Fibroblast of skin of back (primary cell): ENCODE results near the gene PKN2. TPM values are rescaled to one million over a fixed set of nuclear protein-coding genes. Genes with fewer than 3 reads are reported as not detected.
A peak's percentile ranks its signal among the peaks of the same experiment; 100 is the strongest.

Experiments used
- DNase-seq: peaks from one replicate; pipeline ENCODE4 v3.0.0-alpha.2; 2013
- polyA plus RNA-seq, 2 experiments: library from polyadenylated mRNA; unstranded; fragments of 120-200 nt; gene quantifications; one replicate each; pipeline ENCODE4 v1.2.1, GENCODE V29; 2013; ENCODE audit not compliant: insufficient read length in 2 of 2

Gene PKN2
- polyA plus RNA-seq (2013, experiment 1 of 2; ENCODE audit: insufficient read length) = 18.7 TPM
- polyA plus RNA-seq (2013, experiment 2 of 2; ENCODE audit: insufficient read length) = 23.3 TPM

DNA sequence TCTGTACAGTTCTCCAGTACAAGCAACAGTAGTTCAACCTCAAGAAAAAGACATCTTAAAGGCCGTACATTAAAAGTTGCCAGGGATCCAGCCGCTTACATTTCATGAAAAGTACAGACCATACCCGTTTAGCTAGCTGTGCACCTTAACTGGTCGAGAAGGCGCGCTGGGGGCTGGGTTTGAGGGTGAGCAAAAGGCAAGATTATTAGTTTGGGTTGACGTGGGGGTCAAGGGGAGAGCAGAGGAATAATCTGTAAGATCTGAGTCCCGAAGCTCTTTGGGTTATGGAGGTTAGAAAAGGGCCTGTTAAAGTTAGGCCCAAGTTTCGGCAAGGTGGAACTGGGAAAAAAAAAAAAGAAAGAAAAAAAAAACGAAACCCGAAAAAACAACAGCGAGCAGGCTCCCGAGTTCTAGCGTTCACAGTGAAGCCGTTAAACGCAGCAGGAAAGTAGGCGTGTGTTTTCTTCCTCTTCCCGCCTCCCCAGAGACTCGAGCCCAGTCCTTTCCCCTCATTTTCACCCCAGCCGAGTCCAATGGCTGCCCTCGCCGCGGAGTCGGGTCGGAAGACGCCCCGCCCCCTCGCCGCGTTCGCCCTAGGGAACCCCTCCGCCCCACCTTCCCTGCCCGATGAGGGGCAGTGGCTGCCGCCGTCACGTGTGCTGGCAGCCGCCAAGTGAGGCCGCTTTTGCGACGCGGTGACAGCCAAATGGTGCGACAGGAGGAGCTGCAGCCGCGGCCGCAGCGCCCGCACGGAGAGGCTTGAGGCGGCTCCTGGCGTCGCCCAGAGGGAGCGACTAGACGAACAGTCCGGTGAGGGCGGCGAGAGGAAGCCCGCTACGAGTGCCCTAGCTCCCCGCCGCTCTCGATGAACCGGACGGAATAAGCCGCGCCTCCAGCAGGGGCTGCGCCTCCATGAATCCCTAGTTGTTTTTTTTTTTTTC lies at the start of gene PKN2:
Gene PKN2, plus strand, starts transcription at position 733 of the 941 bp plus-strand sequence. CDS start 308 bp downstream, outside the sequence.
- DNase-seq = peak; percentile 99

DNA sequence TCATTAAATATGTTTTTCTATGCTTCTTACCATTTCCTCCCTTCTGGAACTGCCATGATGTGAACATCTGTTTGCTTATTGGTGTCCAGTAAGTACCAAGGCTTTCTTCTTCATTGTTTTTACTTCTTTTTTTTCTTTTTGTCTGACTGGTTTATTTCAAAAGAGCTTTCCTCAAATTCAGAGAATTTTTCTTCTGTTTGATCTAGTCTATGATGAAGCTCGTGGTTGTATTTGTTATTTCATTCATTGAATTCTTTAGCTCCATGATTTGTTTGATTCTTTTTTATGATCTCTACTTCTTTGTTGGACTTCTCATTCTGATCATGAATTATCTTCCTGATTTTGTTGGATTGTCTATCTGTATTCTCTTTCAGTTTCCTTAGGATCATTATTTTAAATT lies 49.5 kb upstream of the PKN2 start:
- no peak for DNase-seq

DNA sequence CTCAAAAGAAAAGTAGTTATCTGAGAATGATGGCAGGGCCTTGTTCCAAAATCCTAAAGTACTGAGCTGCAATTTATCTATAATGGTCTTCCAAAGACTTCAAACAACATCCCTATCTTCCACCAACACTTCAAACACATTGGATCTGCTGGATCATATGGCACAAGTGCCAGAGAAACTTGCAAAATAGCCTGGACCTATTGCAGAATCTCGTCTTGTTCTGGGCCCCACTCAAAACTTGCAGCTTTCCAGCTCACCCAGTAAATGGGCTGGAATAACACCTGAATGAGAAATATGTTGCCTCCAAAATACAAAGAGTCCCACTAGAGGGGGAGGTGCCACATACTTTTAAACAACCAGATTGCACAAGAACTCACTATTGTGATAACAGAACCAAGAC lies 44.0 kb upstream of the PKN2 start:
- no peak for DNase-seq

DNA sequence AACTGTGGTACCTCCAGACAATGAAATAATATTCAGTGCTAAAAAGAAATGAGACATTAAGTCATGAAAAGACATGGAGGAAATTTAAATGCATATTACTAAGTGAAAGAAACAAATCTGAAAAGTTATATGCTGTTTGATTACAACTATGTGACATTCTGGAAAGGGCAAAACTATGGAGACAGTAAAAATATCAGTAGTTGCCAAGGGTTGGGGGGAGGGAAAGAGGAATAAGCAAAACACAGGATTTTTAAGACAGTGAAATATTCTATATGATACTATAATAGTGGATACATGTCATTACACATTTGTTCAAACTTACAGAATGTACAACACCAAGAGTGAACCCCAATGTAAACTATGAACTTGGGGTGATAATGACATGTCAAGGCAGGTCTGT lies 38.2 kb upstream of the PKN2 start:
- DNase-seq = no peak

DNA sequence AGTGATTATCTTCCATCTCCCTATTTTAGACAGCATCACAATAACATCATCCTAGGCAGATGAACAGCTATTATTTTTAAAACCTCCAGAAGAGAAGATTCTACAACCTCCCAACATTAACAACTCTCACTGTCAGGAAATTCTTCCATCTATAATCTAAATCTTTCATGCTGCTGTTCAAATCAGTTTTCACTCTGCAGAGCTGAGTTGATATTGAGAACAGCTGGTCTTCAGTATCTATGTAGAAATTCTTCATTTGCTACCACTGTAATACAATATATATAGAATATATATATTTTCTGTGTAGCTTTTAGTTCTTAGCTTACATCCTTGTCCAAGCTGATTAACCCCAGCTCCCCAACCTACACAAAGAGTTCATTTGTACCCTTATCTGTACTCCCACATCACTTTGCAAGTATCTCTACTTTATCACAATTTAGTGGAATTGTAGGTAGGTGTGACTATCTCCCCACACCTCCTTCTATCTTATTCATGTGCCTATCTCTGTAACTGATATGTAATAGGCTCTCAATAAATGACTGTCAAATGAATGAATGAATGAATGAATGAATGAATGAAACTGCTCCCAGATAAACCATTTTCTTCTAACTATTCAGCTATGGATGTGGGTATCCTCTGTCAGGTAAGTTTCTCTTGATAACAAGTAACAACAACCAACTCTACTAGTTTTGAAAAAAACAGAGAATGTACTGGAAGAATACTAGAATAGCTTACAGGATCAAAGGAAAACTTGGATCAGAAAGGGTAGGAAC lies 37.4 kb upstream of the PKN2 start:
- no peak for DNase-seq

DNA sequence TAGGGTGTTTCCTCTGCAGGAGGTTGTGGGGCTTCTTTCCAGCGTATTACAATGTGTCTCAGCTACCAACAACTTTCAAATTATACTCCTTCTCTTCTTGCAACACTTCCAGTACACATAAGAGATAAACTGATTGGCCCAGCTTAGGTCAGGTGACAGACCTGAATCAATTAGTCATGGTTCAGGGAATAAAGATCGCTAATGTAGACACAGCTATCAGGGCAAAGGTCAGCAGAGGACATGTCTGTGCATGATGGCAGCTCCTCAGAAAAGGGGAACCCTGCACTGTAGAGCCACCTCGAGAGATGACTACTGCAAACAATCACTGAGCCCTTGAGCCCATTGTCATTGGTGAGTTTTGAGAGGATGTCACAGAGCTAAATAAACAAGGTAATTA lies 36.8 kb upstream of the PKN2 start:
- no peak for DNase-seq

DNA sequence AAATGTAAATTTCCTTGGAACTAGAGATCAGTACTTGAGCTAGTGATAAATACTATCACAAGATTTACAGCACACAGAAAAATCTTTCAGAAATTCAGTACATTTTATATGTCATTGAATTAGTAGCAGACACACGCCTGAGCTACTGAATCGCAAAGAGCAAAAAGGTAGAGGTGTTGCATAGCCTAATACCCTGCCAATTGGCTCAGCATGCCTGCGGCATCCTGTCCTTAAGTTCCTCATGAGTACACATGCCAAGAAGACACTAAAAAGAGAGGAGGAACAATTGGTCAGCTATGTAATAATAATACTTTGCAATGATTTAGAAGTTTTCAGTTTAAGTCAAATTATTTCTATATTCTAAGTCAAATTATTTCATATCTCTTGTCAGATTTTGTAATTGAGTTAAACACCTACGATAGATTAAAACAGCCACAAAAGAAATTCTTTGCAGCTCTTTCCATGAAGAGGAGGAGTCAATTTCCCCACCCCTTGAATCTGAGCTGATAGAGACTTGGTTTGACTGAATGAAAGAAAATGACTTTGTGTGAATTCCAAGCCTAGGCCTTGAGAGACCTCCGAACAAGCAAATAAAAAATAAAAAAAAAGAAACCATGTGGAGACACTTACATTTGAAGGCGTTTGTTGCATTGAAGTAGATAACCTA lies 36.2 kb upstream of the PKN2 start:
- no peak for DNase-seq

DNA sequence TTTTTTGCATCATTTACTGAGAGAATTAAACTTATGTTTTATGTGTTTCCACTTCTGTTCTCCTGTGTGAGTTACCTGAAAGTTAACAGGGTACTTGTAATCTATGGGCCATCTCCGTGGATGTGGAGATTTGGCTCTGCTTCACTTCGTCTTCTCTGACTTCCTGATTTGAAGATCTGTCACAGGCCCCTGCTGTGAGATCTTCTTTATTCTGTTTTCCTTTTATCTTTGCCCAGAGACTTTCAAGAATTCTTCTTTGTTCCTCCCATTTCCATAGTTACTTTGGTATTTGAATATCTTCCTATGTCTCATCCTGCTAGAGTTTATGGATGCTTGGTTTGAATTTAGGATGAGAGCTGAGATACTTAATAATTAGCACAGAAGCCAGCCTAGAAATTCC lies 35.4 kb upstream of the PKN2 start:
- no peak for DNase-seq

DNA sequence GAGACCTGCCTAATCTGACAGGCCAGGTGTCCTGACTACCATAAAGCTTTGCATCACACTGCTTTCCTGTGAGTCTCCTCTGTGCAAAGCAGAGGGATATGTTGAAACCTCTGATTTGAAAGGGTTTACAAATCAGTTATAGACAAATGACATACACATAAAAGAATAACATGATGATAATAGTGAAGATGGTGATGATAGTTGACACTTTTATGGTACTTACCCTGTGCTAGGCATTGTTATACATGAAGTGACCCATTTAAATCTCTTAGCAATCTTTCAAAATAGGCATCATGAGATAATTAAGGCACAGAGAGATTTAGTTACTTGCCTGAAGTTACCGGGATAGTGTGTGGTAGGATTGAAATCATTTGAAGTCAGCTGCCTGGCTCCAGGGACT lies 34.1 kb upstream of the PKN2 start:
- no peak for DNase-seq

DNA sequence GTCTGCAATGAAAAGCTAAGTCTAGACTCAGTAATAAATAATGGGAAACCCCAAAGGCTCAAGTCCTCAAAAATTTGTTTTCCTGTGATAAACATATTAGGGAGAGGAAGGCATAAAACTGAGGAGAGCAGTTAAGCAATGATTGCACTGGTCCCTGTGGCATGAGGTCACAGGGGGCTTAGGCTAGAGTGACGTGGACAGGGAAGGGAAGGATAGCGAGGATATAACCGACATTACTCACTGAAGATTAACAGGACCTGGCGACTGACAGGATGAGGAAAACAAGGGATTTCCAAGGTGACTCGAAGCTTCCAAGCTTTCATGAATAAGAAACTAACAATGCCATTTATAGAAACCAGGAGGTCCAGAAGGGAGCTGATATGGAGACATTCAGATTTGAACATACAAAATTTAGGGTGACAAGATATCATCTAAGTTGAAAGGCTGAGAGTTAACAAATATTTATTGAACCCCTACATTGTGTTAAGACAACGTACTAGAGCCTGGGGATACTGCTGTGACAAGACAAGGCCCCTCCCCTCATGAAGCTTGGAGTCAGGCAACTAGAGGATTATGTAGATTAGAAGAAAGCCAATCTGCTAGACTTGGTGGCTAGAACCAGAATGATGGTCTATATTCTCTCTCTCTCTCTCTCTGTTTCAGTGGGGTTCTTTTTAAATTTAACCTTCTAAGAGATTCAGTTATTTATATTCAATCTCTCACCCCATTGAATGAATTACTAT lies 33.2 kb upstream of the PKN2 start:
- DNase-seq = no peak

DNA sequence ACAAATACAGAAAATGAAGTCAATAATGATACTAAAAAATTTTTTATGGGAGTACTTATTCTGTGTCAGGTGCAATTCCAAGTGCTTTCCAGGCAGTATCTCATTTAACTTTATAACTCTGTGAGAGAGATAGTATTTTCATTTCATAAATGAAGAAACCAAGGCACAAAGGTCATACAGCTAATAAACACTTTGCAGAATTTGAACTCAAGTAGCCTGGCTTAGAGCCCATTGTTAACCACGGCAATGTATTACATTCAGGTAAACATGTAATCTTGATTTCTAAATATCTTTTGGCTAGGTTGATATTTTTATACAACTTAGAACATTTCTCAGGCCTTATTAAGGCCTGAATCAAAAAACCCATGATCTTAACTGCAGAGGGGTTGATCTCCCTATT lies 28.9 kb upstream of the PKN2 start:
- no peak for DNase-seq

DNA sequence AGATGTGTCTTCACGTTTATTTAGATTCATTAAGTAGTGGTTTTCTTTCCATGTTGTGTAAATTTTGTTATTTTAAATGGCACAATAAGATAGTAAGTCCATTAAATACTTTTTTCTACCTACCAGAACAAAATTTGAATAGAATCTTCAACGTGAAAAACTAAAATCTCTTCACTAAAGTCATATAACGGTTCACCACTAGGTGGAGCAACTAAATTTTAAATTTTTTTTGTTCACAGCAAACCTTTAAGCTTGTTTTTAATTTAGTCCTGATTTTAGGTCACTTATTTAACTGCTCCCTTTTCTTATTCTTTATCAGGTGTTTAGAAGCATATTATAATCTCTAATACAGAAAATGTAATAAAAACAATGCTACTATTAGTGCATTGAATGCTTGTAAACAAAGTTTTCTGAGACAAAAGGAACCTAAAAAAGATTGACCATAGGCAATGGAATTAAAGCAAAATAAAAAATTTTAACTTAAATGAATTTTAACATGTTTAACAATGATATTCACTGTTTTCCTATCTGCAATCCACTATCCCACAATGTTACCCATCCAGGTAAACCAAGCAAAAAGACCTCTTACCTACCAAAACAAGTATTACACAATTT lies 28.3 kb upstream of the PKN2 start:
- DNase-seq = peak; percentile 30

DNA sequence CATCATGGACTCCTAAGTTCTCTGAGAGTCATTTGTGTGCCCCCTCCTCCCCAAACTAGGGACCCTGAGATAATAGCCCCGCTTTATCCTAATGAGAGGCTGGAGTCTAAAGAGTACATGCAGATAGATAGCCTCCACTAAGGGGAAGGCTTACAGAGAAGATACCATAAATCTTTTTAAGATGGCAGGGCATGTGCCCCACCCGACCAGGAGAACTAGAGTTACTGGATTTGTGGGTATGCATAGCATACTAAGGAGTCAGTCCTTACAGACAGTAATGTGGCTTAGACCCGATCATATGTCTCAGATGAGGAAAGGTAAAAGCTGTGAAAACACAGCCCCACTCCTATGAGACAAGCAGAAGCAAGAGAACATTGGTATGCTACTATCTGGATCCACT lies 25.7 kb upstream of the PKN2 start:
- DNase-seq = no peak

DNA sequence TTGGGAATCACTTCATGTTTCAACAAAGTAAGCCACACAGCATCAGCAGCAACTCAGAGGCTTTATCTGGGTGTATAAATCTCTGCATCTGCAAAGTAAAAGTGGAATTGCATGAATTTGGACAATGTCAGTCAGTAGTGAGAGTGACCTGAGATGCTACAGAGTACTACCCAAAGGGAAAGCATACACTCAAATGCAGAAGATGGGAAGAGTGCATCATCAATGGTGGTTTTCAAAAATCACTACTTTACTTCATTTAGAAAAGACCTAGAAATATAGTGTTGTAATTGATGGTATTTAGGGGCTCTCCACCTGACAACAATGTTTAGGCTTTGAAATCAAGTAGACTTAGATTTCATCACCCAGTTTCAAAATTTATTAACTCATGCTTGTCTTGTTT lies 24.5 kb upstream of the PKN2 start:
- no peak for DNase-seq

DNA sequence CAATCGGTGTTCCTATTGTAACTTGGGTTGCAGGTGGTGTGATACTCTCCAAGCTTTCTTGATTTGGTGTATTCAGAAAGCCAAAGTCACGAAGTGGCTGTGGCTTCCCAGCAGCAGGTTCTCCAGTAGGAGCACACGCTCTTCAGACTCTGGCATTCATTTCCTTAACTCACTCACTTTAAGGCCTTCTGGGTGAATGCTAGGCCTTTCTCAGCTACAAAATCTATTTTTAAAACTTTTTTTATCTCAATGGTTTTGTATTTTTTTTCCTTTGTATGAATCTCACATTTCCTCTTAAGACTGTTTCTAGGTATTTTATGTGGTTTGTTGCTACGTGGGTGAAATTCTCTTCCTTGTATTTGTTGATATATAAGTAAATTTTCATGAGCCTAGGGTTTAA lies 22.9 kb upstream of the PKN2 start:
- DNase-seq = no peak

DNA sequence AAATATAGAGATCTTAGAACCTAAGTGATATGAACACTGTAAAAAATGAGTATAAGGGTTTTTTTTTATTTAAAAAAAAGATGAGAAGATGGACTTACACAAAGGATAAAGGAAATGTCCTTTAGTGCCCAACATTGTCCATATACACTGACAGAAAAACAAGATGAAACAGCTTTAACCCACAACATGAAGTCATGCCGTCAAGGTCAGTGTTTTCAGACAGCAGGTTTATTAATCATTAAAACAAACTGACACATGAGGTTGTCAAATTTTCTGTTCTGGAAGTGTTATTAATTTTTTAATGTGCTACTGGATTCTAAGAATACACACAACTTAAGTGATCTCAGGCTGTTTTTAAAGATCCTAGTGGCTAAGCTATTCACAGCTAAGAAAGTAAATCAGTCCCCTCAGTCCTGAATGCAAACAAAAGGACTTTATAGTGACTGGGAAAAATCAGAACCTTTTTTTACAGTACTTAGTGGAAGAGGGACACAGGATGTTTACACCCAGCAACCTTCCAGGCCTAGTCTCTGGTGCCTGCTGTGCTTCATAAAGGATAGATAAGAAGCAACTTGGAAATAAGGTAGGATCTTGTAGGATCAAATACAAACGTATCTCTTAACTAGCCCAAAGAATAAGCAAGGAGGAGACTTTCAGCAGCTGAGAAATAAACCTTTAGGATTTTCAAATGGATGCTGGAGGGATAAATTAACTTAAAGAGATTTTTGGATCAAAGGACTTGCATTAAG lies 21.9 kb upstream of the PKN2 start:
- no peak for DNase-seq

DNA sequence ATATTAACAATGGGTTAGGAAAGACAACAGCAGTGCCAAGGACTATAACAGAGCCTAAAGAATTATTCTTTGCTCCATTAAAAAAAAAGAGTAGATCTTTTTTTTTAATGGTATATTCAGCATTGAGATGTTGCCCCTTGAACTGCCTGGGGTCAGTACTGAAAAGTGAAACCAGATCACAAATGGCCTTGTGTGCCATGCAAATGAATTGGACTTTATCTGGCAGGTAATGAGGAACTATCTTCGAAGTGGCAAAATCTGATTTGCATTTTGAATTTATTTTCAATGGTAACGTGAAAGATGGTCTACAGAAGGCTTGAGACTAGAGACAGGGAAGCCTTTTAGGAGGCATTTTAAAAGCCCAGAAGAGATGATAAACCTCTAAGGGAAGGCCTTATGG lies 21.4 kb upstream of the PKN2 start:
- DNase-seq = no peak

DNA sequence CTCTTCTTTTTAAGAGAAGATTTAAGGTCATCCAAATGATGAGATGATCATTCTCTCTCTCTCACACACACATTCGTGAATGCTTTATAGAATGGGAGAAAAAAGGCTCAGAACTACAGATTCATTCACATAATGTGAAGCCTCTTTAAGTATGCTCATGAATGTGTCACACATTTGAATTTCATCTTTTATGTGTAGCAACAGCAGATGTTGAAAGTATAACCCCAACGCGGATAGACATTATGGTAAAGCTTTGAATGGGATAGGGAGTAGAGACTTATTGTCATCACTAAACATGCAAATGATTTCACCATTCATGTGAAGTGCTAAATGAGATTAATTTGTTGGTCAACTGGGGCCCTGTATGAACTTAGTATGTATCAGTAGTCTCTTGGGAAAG lies 15.7 kb upstream of the PKN2 start:
- no peak for DNase-seq

DNA sequence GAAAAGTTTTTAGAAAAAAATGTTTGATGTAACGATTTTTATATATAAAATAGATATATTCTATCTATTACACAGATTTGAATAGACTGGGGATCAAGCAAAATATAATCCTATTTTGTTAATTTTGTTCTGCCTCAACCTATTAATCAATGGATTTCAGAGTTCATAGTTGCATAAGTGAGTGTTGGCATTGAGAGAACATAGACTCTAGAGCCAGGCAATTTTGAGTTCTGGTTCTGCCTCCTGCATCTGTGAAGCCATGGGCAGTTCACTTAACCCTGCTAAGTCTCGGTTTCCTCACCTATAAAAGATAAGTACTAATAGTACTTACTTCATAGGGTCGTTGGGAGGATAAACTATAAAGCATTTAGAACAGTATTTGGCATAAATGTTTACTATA lies 13.6 kb upstream of the PKN2 start:
- DNase-seq = no peak

DNA sequence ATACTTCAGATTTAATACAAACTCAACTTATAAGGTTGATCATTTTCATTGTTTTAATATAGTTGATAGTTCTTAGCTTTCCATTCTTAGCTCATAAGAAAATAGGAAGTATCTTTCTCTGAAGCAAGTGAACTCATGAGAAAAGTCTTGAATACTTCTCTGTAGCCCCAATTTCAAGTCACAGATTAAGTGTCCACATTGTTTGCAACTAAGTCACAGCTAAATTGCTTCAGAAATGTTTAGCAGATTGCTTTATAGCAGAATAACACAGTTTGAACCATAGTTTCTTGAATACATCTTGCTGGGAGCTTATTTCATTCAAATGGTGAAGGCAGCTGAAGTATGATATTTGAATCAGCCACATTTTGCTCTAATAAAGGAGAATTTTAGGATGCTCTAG lies 10.6 kb upstream of the PKN2 start:
- DNase-seq = peak; percentile 6

DNA sequence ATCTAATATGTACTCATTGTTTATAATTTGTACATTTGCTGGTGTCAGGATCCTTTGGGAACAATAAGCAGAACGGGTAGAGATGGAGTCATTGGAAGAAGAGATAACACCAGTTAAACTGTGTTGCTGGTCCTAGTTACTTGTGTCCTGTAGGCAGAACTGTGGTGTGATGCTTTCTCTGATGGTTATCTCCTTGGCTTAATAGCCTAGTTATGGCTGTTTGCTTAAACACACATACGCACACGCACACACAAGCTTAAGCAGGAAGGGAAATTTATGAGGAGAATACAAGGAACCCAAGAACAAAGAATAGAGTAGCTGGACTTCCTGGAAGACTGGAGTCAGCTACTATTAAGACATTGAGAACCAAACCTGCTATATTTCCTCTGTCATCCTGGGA lies 5.7 kb upstream of the PKN2 start:
- DNase-seq = no peak
